Effector memory CD4-positive, alpha-beta T cell (primary cell): Measurements from ENCODE around the gene PSD4.

Experiments used
- DNase-seq, 3 donors: peaks; one replicate each; pipeline ENCODE4 v3.0.0-alpha.2; 2020
- H3K27ac ChIP-seq: 2 replicates; pipeline ENCODE4 v1.7.0; 2013; ENCODE audit warnings: mild to moderate bottlenecking, low read length, moderate library complexity; ENCODE audit not compliant: insufficient read depth, poor library complexity, severe bottlenecking
- H3K27me3 ChIP-seq: replicated peaks from 2 replicates; pipeline ENCODE4 v1.7.0; 2013; ENCODE audit warnings: mild to moderate bottlenecking, low read length; ENCODE audit not compliant: insufficient read depth, control insufficient read depth, poor library complexity, severe bottlenecking
- H3K36me3 ChIP-seq: 2 replicates; pipeline ENCODE4 v1.7.0; 2013; ENCODE audit warnings: mild to moderate bottlenecking, low read length, moderate library complexity; ENCODE audit not compliant: control insufficient read depth, insufficient read depth
- H3K4me1 ChIP-seq: 2 replicates; pipeline ENCODE4 v1.7.0; 2013; ENCODE audit warnings: low read length, mild to moderate bottlenecking; ENCODE audit not compliant: control insufficient read depth, insufficient read depth, poor library complexity, severe bottlenecking
- H3K4me3 ChIP-seq: 2 replicates; pipeline ENCODE4 v1.7.0; 2013; ENCODE audit warnings: low read length, low read depth, mild to moderate bottlenecking; ENCODE audit not compliant: insufficient read depth, poor library complexity, severe bottlenecking
- H3K9me3 ChIP-seq: 2 replicates; pipeline ENCODE4 v1.7.0; 2013; ENCODE audit warnings: mild to moderate bottlenecking, low read length, moderate library complexity; ENCODE audit not compliant: control insufficient read depth

PSD4 gene

GRCh38 chr2:113255140-113256070, 81.6 kb downstream of the PSD4 start:
- DNase-seq, result no peak
- Histone ChIP-seq H3K9me3 (no peaks in the 10 kb centered on the region), H3K4me3 (no peak overlapping the region), H3K27me3 (no peaks in the 10 kb centered on the region), H3K27ac (no peak overlapping the region), H3K36me3 (no peaks in the 10 kb centered on the region), H3K4me1 (peaks cover 32% of the 10 kb centered on the region)

DNA sequence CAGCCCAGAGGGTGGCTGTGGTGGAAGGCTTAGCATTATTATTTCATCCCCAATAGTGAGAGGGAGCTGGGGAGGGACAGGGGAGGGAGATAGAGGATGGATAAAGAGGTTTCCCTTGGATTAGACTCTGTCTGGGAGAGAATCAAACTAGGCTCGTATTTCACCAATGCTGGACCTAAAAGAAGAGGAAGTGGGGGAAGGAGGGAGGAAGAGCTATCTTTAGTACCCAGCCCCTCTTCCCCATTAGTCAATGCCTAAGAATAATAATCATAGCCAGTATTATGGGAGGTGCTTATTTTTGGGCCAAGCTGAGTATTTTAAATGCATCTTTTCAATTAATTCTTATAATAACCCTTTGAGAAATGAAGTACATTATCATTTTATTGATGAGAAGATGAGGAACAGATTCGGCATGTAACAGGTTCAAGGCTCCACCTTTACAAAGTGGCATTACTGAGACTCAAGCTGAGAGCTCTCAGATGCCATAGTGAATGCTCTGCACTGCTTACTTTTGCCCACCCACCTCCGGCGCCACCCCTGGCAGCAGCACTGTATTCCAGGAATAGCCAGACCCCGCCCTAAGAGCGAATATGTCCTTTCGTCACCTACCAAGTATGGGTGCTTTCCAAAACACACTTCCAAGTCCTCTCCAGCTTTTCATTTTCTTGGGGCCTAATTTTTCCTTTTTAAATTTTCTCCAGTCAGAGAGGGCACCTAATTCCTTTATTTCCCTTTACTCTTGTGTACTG, 83.9 kb downstream of the PSD4 start:
- no peaks in the 10 kb centered on the region for H3K9me3 ChIP-seq
- no peaks in the 10 kb centered on the region for H3K27me3 ChIP-seq
- no peak overlapping the region for H3K27ac ChIP-seq
- DNase-seq, result no peak
- H3K36me3 ChIP-seq, result no peaks in the 10 kb centered on the region
- H3K4me3 ChIP-seq, result no peak overlapping the region
- H3K4me1 ChIP-seq, result peaks cover 10% of the 10 kb centered on the region

DNA sequence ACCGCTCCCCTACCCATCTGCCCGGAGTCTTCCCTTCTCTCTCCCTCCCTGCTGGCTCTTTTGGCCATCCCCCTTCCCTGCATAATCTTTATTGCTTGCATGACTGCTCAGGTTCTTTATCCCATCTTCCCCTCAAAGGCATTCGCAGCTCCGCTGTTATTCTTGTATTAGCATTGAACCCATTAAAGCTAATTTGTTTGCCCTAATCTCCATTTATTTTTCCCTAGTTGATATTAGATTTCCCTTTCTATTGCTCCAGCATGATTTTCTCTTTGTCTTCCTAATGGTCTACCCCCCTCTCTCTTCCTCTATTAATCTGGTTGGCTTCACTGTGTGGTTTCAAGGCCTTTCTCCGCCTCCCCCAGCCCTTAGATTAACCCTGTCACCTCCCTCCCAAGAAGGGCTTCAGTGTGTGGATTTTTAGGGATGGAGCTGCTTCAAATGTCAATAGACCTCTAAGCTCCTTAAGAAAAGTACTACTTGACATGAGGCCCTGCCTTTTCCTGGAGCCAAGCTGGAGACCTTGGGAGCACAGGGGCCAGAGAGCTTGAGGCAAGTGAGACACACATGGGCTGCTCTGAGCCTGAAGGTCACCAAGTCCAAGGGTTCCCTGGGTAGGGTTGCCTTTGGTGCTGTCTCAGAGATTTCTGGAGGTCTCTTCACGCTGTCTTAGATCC, 84.8 kb downstream of the PSD4 start:
- Histone ChIP-seq H3K27me3 (no peaks in the 10 kb centered on the region), H3K4me3 (no peak overlapping the region), H3K9me3 (no peaks in the 10 kb centered on the region), H3K27ac (no peak overlapping the region), H3K36me3 (no peaks in the 10 kb centered on the region), H3K4me1 (peaks cover 1% of the 10 kb centered on the region)
- no peak for DNase-seq
